GM23248 (cell line): ENCODE measurements around the gene PNMA6E.

ENCODE experiments used
- EZH2 ChIP-seq: fragments of 200-600 bp; sonication (generic); IDR thresholded peaks from 2 replicates; pipeline ENCODE4 v1.6.1; 2018; ENCODE audit warnings: antibody characterized with exemption, mild to moderate bottlenecking; ENCODE audit not compliant: insufficient read depth, poor library complexity, severe bottlenecking
- EZH2phosphoT487 ChIP-seq: fragments of 200-600 bp; sonication (generic); IDR thresholded peaks from 2 replicates; pipeline ENCODE4 v1.6.1; 2018; ENCODE audit warnings: antibody characterized with exemption, moderate library complexity, mild to moderate bottlenecking, low read depth; ENCODE audit not compliant: insufficient read depth

- TF ChIP-seq EZH2 (no peak), EZH2phosphoT487 (no peak)
These were observed 49.2 kb upstream of the PNMA6E start for GRCh38 chrX:153450114-153450948.
